ENCODE data around the gene MBLAC1.

Gene MBLAC1

GRCh38 chr7:100160067-100160466 lies 33.3 kb downstream of the MBLAC1 start:
- Histone ChIP-seq H3K27me3 (replicated peaks) (no peaks in the 10 kb centered on the region), H3K4me3 (ENCODE audit: low read depth, low read length) (no peak overlapping the region), H3K36me3 (replicated peaks) (peaks cover 23% of the 10 kb centered on the region), H3K27ac (no peak overlapping the region)
- DNase-seq = no peak
- TF ChIP-seq CTCF (IDR thresholded peaks at IDR 0.05; ENCODE audit: low read depth, low read length, missing control alignments) = no peak
- in situ Hi-C loops (cut with HindIII; ENCODE audit: low pct_ligation_motif_present, low sequenced_read_pairs) = no loop called here

- in situ Hi-C loops (cut with HindIII; ENCODE audit: low pct_ligation_motif_present, low sequenced_read_pairs) = no loop called here
- no peaks in the 10 kb centered on the region for H3K36me3 ChIP-seq (replicated peaks)
- peaks cover 4% of the 10 kb centered on the region for H3K27me3 ChIP-seq (replicated peaks)
- DNase-seq = no peak
- H3K27ac ChIP-seq = no peak overlapping the region
- no peak for TF ChIP-seq CTCF (IDR thresholded peaks at IDR 0.05; ENCODE audit: low read depth, low read length, missing control alignments)
- H3K4me3 ChIP-seq (ENCODE audit: low read depth, low read length) = no peak overlapping the region
Observed at GRCh38 chr7:100163006-100163531, 36.3 kb downstream of the MBLAC1 start.

DNA sequence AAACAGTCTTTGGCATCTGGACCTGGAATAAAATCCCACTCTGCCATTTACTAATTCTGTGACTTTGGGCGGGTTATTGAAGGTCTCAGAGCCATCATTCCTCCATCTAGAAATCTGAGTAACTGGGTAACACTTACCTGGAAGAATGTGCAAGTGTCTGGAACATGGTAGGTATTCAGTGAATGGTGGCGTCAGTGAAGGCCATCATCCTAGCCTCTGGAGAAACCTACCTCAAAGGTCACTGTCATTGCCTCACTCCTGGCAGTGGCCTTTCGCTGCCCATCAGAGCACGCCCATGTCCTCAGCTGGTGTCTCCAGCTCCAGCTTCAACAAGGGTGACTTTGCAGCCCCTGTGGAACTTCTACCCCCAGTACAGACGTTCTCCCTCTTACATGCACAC lies 37.1 kb downstream of the MBLAC1 start:
- TF ChIP-seq CTCF (IDR thresholded peaks at IDR 0.05; ENCODE audit: low read depth, low read length, missing control alignments) = no peak
- no peak overlapping the region for H3K27ac ChIP-seq
- H3K36me3 ChIP-seq (replicated peaks) = no peaks in the 10 kb centered on the region
- H3K27me3 ChIP-seq (replicated peaks) = peaks cover 4% of the 10 kb centered on the region
- DNase-seq = no peak
- in situ Hi-C loops (cut with HindIII; ENCODE audit: low pct_ligation_motif_present, low sequenced_read_pairs) = no loop called here
- no peak overlapping the region for H3K4me3 ChIP-seq (ENCODE audit: low read depth, low read length)

DNA sequence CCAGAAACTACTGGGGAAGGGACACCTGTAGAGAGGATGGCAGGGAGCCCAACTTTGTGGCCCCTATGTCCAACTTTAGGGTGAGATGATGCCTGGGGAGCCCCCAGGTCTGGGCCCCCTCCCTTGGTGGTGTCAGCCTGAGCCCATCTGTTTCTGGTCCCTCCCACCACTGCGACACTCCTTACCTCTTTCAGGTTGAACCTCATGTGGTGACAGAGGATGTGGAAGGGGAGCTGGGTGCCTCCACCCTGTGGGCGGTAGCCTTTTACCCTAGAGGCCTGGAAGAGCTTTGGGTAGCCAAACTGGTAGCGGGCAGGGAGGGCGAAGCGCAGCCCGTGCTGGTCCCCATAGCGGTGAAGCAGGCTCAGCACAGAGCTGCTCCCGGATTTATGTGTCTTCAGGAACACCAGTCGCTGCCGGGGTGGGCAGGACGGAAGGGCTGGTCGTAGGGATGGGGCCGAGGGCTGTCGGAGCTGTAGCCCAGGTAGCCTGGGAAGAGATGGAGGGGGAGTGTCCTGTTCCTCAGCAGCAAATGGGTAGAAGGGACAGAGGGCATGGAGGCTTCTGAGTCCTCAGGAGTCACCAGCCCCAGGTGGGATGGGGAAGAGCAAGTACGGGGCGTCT lies 39.7 kb downstream of the MBLAC1 start:
- Histone ChIP-seq H3K27ac (no peak overlapping the region), H3K36me3 (replicated peaks) (no peaks in the 10 kb centered on the region), H3K27me3 (replicated peaks) (peaks cover 4% of the 10 kb centered on the region), H3K4me3 (ENCODE audit: low read depth, low read length) (no peak overlapping the region)
- DNase-seq = no peak
- in situ Hi-C loops (cut with HindIII; ENCODE audit: low pct_ligation_motif_present, low sequenced_read_pairs) = no loop called here
- no peak for TF ChIP-seq CTCF (IDR thresholded peaks at IDR 0.05; ENCODE audit: low read depth, low read length, missing control alignments)

DNA sequence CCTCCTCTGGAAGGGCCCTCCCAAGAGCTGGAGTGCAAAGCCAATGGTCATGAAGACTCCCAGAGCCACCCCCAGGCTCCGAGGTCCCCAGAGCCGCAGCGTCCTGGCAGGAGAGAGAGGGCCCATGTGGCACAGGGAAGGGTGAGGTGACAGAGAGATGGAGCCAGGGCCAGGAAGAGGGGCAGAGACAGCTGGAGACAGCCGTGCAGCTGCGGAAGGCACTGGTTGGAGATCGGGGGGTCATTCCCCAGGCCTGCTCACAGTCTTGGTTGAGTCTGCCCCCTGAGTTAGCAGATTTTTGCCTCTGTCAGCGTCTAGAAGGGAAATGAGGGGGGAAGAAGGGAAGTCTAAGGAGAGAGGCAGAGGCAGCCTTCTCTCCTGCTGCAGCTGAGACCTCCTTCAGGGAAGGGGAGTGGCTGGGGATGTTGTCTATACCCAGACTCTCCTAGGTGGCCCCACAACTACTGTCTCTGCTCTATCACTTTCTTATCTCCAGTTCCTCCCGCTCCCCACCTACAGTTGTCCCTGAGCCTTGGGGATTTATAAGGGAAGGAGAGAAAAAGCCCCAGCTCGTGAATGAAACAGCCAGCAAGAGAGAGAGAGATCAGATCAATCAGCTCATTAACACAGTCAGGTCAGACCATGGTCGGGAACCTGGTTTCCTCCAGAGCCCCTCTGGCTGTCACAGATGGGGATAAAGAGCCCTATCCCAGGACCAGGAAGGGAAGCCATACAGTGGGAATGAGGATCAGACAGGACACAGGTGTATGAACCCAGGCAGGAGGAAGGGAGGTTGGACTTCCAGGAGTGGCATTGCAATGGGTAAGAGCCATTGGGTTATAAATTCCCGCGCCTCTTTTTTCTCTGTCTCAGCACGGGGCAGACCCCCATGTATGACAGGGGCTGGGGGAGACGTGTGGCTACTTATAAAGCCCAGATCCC lies 40.5 kb downstream of the MBLAC1 start:
- no peak for TF ChIP-seq CTCF (IDR thresholded peaks at IDR 0.05; ENCODE audit: low read depth, low read length, missing control alignments)
- H3K27me3 ChIP-seq (replicated peaks) = peaks cover 4% of the 10 kb centered on the region
- no peak overlapping the region for H3K4me3 ChIP-seq (ENCODE audit: low read depth, low read length)
- H3K27ac ChIP-seq = no peak overlapping the region
- no peak for DNase-seq
- no peaks in the 10 kb centered on the region for H3K36me3 ChIP-seq (replicated peaks)
- in situ Hi-C loops (cut with HindIII; ENCODE audit: low pct_ligation_motif_present, low sequenced_read_pairs) = no loop called here

Measured in brain microvascular endothelial cell (primary cell).